Heart right ventricle (tissue), 16 donors: ENCODE measurements around the gene NXF3. TPM values are rescaled to one million over a fixed set of nuclear protein-coding genes. Genes with fewer than 3 reads are reported as not detected.
"Not testable (repeated sequence)": the region's sequence is repeated elsewhere in the genome, so short reads cannot be mapped to it uniquely, and the experiment has no call there.

Source experiments
- ATAC-seq, 8 donors: fragments of 200-7000 bp; cut with Tn5 transposase; one replicate each; pipeline ENCODE4 v1.9.1; 2020; ENCODE audit warnings: mild to moderate bottlenecking in 8 of 8, moderate library complexity in 8 of 8, moderate number of reproducible peaks in 1 of 8
- DNase-seq, 2 donors: peaks; one replicate each; pipeline ENCODE4 v3.0.0-alpha.2; 2020
- H3K27ac ChIP-seq, 10 donors: fragments of 200-600 bp; sonication (generic) in 2 of 10; one replicate each; pipeline versions ENCODE4 v1.5.0 to v1.8.0; 2020 to 2022; ENCODE audit warnings: mild to moderate bottlenecking in 3 of 10
- H3K27me3 ChIP-seq, 7 donors: fragments of 200-600 bp; one replicate each; pipeline ENCODE4 v1.8.0; 2021 to 2022; ENCODE audit warnings: mild to moderate bottlenecking in 2 of 7
- H3K36me3 ChIP-seq, 9 donors: fragments of 200-600 bp; sonication (generic) in 1 of 9; one replicate each; pipeline versions ENCODE4 v1.5.0 to v1.8.0; 2020 to 2022; ENCODE audit warnings: mild to moderate bottlenecking in 2 of 9
- H3K4me1 ChIP-seq, 9 donors: fragments of 200-600 bp; sonication (generic) in 1 of 9; one replicate each; pipeline versions ENCODE4 v1.5.0 to v1.8.0; 2020 to 2022; ENCODE audit warnings: mild to moderate bottlenecking in 4 of 9
- H3K4me3 ChIP-seq, 10 donors: fragments of 200-600 bp; sonication (generic) in 2 of 10; one replicate each; pipeline versions ENCODE4 v1.5.0 to v1.8.0; 2020 to 2022; ENCODE audit warnings: mild to moderate bottlenecking in 7 of 10, moderate library complexity in 2 of 10
- H3K9me3 ChIP-seq, 11 donors: fragments of 200-600 bp in 10 of 11; sonication (generic) in 2 of 11; one replicate each; pipeline versions ENCODE4 v1.5.0 to v1.8.0; 2013 to 2022; ENCODE audit warnings: mild to moderate bottlenecking in 2 of 11, control low read depth in 1 of 11, moderate library complexity in 1 of 11
- WGBS, 2 donors: extraction: QIAGEN DNeasy Blood & Tissue Kit; methylation state at CpG; one replicate each; pipeline ENCODE4 v1.1.7; 2013; ENCODE audit warnings: inconsistent platforms in 1 of 2; 5-methylcytosine and 5-hydroxymethylcytosine counted together
- intact Hi-C, 10 donors: fragments of 100-400 bp; cut with DNase I; formaldehyde crosslinking; loops; one replicate each; pipeline versions ENCODE4 v1.11.1 to v1.14.2; 2022
- polyA plus RNA-seq, 2 donors: library from polyadenylated mRNA; stranded (reverse); fragments of 200-250 nt; gene quantifications; one replicate each; pipeline ENCODE4 v1.2.3, GENCODE V29; 2013
- total RNA-seq, 10 donors: library from RNA; stranded (reverse); fragmentation: NEBNext Ultra II Directional in 3 of 10; extraction: Animal tissue kit (Norgen Biotek cat#: 25700) in 3 of 10; gene quantifications; one replicate each; pipeline versions ENCODE4 v1.2.1 to v1.2.4, GENCODE V29; 2021 to 2023
- TF ChIP-seq, protein P1 (sequence below), 9 donors: fragments of 200-600 bp; sonication (generic) in 2 of 9; IDR thresholded peaks; one replicate each; pipeline versions ENCODE4 v1.5.0 to v1.8.0; 2021 to 2022; ENCODE audit warnings: antibody characterized with exemption in 9 of 9, mild to moderate bottlenecking in 5 of 9, moderate library complexity in 1 of 9
- donor health status: Arrhythmogenic right ventricular cardiomyopathy.
- donor health status: ischemic (EF 13 %, LVEDD 7.1; RV severe dilation, severe dysfunction).
- donor health status: healthy with polysubstance abuse.
- donor health status: DM: no; HTN: yes; CAD: no.
- donor health status: DM: no; HTN: no; CAD: no.
- donor health status: ischemic (EF 25% LVEDD 6.9; RV normal size, moderate dysfunction).
- donor health status: ischemic (EF 25% LVEDD 5.7; RV mildly dilated, moderate dysfunction).
- donor health status: healthy.
- donor health status: DM: yes; HTN: yes; CAD: no.
- donor health status: Ischemic cardiomyopathy.
- donor health status: ischemic (EF 35%, LVEDD 5.7; RV mildly dilated, moderate dysfunction).
- donor health status: nonischemic (EF 11% LVEDD 7.7; RV severe dilation, severe dysfunction).
- donor health status: DM: yes; HTN: yes; CAD: no.
- donor health status: PGD.
- donor health status: ischemic (EF 29% LVEDD 5.4; RV normal size, mild dysfunction).
- donor health status: nonischemic (EF 23%, LVEDD 6.1; RV moderate dilation, normal function).

Gene NXF3
- total and polyA plus RNA-seq, 12 donors = 0.10 to 1.3 (median 0.40) TPM; not detected in 4

DNA sequence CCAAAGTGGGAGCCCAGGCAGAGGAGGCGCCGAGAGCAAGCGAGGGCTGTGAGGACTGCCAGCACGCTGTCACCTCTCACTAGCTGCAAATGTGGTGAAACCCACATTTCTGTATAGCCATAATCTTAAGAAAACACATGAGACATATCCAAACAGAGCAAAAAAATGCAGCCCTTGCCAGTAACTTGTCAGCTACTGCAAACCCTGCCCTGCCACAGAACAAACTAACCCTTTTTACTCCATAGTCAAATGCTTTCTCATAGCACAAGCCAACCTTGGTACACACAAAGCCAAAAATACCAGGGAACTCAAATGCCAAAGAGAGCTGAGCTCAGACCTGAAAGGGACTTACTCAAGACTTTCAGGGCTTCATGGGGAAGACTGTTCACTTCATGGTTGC, 14.9 kb upstream of the NXF3 start:
- H3K36me3 ChIP-seq = no peaks in the 10 kb centered on the region
- no peak overlapping the region for H3K4me3 ChIP-seq
- intact Hi-C loops = no loop called here
- ATAC-seq (no peak), DNase-seq (no peak)
- no peaks in the 10 kb centered on the region for H3K27me3 ChIP-seq
- 87 to 88% methylated on average over 4 of the region's 4 CpGs for WGBS, 2 donors
- H3K4me1 ChIP-seq = no peaks in the 10 kb centered on the region
- TF ChIP-seq, protein P1, sequence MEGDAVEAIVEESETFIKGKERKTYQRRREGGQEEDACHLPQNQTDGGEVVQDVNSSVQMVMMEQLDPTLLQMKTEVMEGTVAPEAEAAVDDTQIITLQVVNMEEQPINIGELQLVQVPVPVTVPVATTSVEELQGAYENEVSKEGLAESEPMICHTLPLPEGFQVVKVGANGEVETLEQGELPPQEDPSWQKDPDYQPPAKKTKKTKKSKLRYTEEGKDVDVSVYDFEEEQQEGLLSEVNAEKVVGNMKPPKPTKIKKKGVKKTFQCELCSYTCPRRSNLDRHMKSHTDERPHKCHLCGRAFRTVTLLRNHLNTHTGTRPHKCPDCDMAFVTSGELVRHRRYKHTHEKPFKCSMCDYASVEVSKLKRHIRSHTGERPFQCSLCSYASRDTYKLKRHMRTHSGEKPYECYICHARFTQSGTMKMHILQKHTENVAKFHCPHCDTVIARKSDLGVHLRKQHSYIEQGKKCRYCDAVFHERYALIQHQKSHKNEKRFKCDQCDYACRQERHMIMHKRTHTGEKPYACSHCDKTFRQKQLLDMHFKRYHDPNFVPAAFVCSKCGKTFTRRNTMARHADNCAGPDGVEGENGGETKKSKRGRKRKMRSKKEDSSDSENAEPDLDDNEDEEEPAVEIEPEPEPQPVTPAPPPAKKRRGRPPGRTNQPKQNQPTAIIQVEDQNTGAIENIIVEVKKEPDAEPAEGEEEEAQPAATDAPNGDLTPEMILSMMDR (IDR thresholded peaks at IDR 0.05) = no peak
- H3K27ac ChIP-seq = no peak overlapping the region
- peaks cover 0 to 33% (median 0%) of the 10 kb centered on the region in 11 donors for H3K9me3 ChIP-seq

DNA sequence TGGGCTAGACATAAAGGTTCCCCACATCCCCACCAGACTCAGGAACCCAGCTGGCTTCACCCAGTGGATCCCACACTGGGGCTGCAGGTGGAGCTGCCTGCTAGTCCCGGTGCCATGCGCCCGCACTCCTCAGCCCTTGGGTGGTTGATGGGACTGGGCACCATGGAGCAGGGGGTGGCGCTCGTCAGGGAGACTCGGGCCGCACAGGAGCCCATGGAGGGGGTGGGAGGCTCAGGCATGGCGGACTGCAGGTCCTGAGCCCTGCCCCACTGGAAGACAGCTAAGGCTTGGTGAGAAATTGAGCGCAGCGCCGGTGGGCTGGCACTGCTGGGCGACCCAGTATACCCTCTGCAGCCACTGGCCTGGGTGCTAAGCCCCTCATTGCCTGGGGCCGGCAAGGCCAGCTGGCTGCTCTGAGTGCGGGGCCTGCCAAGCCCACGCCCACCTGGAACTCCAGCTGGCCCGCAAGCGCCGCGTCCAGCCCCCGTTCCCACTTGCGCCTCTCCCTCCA, 14.3 kb upstream of the NXF3 start:
- H3K27ac ChIP-seq, H3K27me3 ChIP-seq, DNase-seq, intact Hi-C loops, H3K4me3 ChIP-seq, H3K4me1 ChIP-seq, ATAC-seq, H3K36me3 ChIP-seq: not testable (repeated sequence)
- 91 to 94% methylated on average over 8 to 21 of the region's 21 CpGs for WGBS, 2 donors
- peaks cover 0 to 33% (median 0%) of the 10 kb centered on the region in 11 donors for H3K9me3 ChIP-seq

DNA sequence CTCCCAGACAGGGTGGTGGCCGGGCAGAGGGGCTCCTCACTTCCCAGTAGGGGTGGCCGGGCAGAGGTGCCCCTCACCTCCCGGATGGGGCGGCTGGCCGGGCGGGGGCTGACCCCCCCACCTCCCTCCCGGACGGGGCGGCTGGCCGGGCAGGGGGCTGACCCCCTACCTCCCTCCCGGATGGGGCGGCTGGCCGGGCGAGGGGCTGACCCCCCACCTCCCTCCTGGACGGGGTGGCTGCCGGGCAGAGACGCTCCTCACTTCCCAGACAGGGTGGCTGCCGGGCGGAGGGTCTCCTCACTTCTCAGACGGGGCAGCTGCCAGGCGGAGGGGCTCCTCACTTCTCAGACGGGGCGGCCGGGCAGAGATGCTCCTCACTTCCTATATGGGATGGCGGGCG, 11.4 kb upstream of the NXF3 start:
- H3K4me1 ChIP-seq, intact Hi-C loops, H3K27me3 ChIP-seq, H3K4me3 ChIP-seq, H3K27ac ChIP-seq, DNase-seq, H3K36me3 ChIP-seq, ATAC-seq: not testable (repeated sequence)
- peaks cover 0 to 17% (median 0%) of the 10 kb centered on the region in 11 donors for H3K9me3 ChIP-seq
- 90 to 97% methylated on average over 18 to 26 of the region's 26 CpGs for WGBS, 2 donors

DNA sequence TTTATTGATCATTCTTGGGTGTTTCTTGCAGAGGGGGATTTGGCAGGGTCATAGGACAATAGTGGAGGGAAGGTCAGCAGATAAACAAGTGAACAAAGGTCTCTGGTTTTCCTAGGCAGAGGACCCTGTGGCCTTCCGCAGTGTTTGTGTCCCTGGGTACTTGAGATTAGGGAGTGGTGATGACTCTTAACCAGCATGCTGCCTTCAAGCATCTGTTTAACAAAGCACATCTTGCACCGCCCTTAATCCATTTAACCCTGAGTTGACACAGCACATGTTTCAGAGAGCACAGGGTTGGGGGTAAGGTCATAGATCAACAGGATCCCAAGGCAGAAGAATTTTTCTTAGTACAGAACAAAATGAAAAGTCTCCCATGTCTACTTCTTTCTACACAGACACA, 10.9 kb upstream of the NXF3 start:
- intact Hi-C loops, H3K36me3 ChIP-seq, DNase-seq, H3K27ac ChIP-seq, ATAC-seq, H3K4me3 ChIP-seq, H3K4me1 ChIP-seq, H3K27me3 ChIP-seq: not testable (repeated sequence)
- no CpG with 5 or more reads among the region's 2 CpGs for WGBS, 2 donors
- peaks cover 0 to 12% (median 0%) of the 10 kb centered on the region in 11 donors for H3K9me3 ChIP-seq

DNA sequence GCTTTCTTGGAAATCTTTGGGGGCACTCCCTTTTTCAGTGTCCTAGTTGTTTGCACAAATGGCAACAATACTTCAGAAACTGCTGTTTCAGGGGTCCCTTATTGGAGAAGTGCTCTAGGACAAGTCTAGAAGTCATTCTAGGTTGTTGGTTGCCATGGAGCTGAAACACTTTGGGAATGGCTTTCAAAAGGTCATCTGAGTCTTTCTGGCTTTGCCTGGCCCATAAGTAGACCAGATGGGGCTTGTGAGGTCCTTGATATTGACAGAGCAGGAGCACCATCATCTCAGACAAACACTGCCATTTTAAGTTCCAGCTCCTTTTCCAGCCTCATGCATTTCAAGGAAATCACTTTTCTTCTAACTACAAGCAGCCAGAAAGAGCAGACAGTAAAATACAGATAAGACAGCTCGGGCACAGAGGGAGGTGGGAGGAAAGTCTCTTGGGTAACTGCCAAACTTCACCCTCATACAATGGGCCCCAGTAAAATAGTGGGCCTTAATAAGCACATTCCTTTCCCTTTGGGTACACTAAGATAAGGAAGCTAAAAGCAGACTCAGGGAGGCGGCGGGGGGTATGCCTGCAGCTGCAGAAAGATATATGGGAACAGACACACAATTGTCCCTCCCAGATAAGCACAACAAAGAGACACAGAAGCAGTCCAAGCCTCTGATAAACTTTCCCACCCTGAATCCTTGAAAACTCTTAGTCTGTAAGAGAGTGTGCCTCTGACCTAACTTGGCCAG, 8.5 kb upstream of the NXF3 start:
- H3K27me3 ChIP-seq = peaks cover 0 to 14% (median 0%) of the 10 kb centered on the region in 7 donors
- H3K9me3 ChIP-seq = no peaks in the 10 kb centered on the region
- H3K36me3 ChIP-seq = no peaks in the 10 kb centered on the region
- H3K27ac ChIP-seq = peak overlapping the region in 3 of 10 donors; percentile 6 to 19 (median 15)
- ATAC-seq (peak in 4 of 8 donors; percentile 35 to 60 (median 53)), DNase-seq (no peak)
- H3K4me1 ChIP-seq = peaks cover 0 to 5% (median 0%) of the 10 kb centered on the region in 9 donors
- intact Hi-C loops = no loop called here
- H3K4me3 ChIP-seq = no peak overlapping the region
- TF ChIP-seq, protein P1 (IDR thresholded peaks at IDR 0.05) = no peak
- 5 to 17% methylated on average over 3 of the region's 3 CpGs for WGBS, 2 donors

DNA sequence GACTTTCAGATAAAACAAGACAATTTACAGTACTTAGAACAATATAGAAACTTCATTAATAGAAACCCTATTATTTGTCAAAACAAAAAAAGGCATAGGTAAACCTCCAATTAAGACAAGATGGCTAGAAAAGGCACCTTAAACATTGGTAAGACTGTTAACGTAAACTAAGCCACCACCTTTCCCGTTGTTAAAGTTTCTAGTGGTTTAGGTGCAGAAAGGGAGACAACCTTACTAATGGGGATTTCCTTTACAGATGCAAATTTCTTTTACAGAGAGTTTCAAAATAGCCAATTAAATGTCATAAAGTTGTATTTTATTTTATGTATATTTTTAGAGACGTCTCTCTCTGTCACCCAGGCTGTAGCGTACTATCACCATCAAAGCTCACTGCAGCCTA, 7.5 kb upstream of the NXF3 start:
- no peaks in the 10 kb centered on the region for H3K9me3 ChIP-seq
- DNase-seq (no peak), ATAC-seq (no peak)
- intact Hi-C loops = no loop called here
- peaks cover 0 to 14% (median 0%) of the 10 kb centered on the region in 7 donors for H3K27me3 ChIP-seq
- no peak overlapping the region for H3K27ac ChIP-seq
- peaks cover 0 to 5% (median 0%) of the 10 kb centered on the region in 9 donors for H3K4me1 ChIP-seq
- TF ChIP-seq, protein P1 (IDR thresholded peaks at IDR 0.05) = no peak
- no peak overlapping the region for H3K4me3 ChIP-seq
- H3K36me3 ChIP-seq = no peaks in the 10 kb centered on the region
- 92 to 95% methylated on average over 4 of the region's 4 CpGs for WGBS, 2 donors
